ENCODE data around the gene TEDC1.

The TEDC1 gene

DNA sequence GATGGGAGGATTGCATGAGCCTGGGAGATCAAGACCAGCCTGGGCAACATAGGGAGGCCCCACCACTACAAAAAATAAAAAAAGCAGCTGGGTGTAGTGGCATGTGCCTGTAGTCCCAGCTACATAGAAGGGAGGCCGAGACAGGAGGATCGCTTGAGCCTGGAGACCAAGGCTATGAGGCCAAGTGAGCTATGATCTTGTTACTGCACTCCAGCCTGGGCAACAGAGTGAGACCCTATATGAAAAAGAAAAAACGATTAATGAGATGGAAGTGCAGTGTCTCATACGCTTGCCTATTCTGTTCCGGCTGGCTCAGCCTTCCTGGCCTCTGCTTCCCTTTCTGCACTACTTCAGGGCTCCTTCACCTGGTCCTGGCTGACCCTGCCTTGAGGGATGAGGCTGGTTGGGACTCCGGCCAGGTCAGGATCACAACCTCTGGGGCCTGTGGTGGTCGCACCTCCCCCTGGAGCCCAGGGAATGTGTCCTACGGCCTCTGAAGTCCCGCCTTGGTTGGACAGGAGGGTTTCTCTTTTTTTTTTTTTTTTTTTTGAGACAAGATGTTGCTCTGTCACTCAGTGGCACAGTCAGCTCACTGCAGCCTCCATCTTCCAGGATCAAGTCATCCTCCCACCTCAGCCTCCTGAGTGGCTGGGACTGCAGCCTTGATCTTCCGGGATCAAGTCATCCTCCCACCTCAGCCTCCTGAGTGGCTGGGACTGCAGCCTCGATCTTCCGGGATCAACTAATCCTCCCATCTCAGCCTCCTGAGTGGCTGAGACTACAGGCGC lies 10.7 kb downstream of the TEDC1 start:
- Mint-ChIP-seq H3K4me3 (no peak overlapping the region), H3K9me3 (ENCODE audit: low read depth) (no peaks in the 10 kb centered on the region), H3K36me3 (no peaks in the 10 kb centered on the region), H3K27me3 (no peaks in the 10 kb centered on the region), H3K4me1 (ENCODE audit: low read depth) (no peaks in the 10 kb centered on the region), H3K27ac (no peak overlapping the region)

GRCh38 chr14:105502446-105503295 lies 11.6 kb downstream of the TEDC1 start:
- no peaks in the 10 kb centered on the region for H3K9me3 Mint-ChIP-seq (ENCODE audit: low read depth)
- H3K36me3 Mint-ChIP-seq, result no peaks in the 10 kb centered on the region
- no peak overlapping the region for H3K27ac Mint-ChIP-seq
- no peak overlapping the region for H3K4me3 Mint-ChIP-seq
- no peaks in the 10 kb centered on the region for H3K27me3 Mint-ChIP-seq
- H3K4me1 Mint-ChIP-seq (ENCODE audit: low read depth), result no peaks in the 10 kb centered on the region

DNA sequence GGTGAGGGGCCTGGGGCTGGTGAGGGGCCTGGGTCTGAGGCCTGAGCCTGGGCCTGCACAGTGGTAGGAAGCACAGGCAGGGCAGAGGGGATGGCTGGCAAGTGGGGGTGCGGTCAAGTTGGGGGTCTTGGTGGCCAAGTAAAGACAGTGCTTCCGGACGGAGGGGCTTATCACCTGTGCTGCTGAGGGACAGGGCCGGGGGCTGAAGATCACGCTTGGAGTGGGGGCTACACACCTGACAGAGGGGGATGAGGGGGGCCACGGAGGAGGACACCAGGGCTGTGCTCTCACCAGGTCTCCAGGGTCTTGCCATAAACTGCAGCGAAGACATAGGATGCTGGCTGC lies 12.2 kb downstream of the TEDC1 start:
- H3K4me3 Mint-ChIP-seq, result no peak overlapping the region
- H3K4me1 Mint-ChIP-seq (ENCODE audit: low read depth), result no peaks in the 10 kb centered on the region
- H3K36me3 Mint-ChIP-seq, result no peaks in the 10 kb centered on the region
- H3K9me3 Mint-ChIP-seq (ENCODE audit: low read depth), result no peaks in the 10 kb centered on the region
- no peaks in the 10 kb centered on the region for H3K27me3 Mint-ChIP-seq
- H3K27ac Mint-ChIP-seq, result peak overlapping the region; percentile 11

DNA sequence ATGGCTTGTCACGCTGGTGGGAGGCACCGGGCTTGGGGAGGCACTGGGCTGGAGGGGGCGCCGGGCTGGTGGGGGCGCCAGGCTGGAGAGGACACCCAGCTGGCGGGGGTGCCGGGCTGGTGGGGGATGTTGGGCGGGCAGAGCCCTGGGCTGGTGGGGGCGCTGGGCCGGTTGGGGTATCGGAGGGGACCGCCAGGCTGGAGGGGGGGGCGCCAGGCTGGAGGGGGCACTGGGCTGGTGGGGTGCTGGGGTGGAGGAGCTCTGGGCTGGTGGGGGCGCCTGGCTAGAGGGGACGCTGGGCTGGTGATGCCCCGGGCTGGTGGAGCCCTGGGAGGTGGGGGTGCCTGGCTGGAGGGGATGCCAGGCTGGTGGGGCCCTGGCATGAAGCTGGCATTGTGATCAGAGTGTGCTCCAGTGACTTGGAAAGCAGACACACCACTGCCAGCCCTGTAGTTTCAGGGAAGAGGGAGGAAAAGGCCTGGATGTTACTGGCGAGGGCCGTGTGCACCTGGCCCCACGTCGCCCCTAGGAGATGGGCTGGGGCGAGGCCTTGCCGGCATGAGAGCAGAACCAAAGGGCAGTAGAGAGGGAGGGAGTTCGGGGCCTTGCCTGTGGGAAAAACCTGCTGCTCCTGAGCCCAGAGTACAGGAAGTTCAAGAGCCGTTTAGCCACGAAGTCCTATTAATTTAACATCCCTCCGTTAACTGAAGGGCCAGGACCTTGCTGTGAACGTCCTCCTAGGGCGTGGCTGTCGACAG lies 13.1 kb downstream of the TEDC1 start:
- no peaks in the 10 kb centered on the region for H3K9me3 Mint-ChIP-seq (ENCODE audit: low read depth)
- no peak overlapping the region for H3K27ac Mint-ChIP-seq
- H3K4me3 Mint-ChIP-seq, result no peak overlapping the region
- peaks cover 4% of the 10 kb centered on the region for H3K27me3 Mint-ChIP-seq
- no peaks in the 10 kb centered on the region for H3K36me3 Mint-ChIP-seq
- H3K4me1 Mint-ChIP-seq (ENCODE audit: low read depth), result peaks cover 2% of the 10 kb centered on the region

DNA sequence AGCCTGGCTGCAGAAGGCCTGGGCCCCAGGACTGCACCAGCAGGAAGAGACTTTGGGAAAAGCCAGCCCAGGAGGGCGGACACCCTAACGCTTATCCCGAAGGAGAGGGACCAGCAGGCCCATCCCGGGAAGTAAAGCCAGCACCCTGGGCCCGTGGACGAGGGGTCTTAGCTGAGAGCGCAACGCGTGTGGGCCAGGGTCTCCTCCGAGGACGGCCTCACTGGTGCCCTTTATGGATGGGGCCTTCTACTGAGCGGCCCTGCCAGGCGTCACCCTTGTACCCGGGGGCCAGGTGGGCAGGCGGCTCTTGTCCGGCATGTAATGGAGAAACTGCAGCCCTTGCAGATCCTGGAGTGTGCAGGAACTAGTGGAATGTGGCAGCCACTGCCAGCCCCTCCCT lies 14.1 kb downstream of the TEDC1 start:
- Mint-ChIP-seq H3K4me3 (no peak overlapping the region), H3K36me3 (no peaks in the 10 kb centered on the region), H3K27me3 (peaks cover 4% of the 10 kb centered on the region), H3K27ac (no peak overlapping the region), H3K4me1 (ENCODE audit: low read depth) (peaks cover 2% of the 10 kb centered on the region), H3K9me3 (ENCODE audit: low read depth) (no peaks in the 10 kb centered on the region)

DNA sequence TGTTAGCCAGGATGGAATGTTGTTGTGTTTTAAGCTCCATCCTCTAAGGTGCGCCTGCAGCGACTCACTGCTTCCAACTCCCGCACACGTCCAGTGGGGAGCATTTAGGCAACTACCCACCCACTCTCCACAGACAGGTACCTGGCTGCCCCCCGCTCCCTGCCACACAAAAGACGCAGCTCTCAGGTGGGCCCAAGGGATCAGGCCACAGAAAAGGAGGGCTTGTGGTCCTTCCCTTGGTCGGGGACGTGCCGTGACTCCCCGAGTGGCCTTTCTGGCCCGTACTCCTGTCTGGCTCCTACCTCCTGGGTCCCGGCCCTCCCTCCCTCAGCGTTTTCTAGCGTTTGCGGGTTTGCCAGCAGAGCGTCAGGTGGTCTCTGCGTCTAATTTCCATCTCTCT lies 16.2 kb downstream of the TEDC1 start:
- Mint-ChIP-seq H3K9me3 (ENCODE audit: low read depth) (no peaks in the 10 kb centered on the region), H3K27ac (no peak overlapping the region), H3K4me1 (ENCODE audit: low read depth) (peaks cover 2% of the 10 kb centered on the region), H3K27me3 (peaks cover 9% of the 10 kb centered on the region), H3K4me3 (no peak overlapping the region), H3K36me3 (no peaks in the 10 kb centered on the region)

DNA sequence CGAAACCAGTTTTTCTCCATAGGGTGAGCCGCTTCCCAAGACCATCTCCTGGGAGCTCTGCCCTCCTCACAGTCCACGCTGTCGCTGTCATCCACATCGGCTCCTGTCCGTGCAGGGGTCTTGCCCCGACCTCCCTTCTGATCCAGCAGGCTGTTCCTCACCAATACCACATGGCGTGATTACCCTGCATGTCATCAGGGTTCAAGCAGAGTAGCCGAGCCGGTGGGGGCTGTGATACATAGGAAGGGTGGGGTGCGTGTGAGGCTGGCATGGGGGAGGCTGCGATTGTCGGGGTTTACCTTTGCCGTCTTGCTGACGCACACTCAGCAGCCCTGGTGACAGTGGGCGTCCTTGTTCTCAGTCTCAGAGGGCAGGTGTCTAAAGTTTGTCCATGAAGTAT lies 17.0 kb downstream of the TEDC1 start:
- H3K36me3 Mint-ChIP-seq, result no peaks in the 10 kb centered on the region
- H3K4me1 Mint-ChIP-seq (ENCODE audit: low read depth), result peaks cover 2% of the 10 kb centered on the region

GRCh38 chr14:105508601-105509000 lies 17.6 kb downstream of the TEDC1 start:
- H3K9me3 Mint-ChIP-seq (ENCODE audit: low read depth), result no peaks in the 10 kb centered on the region
- no peak overlapping the region for H3K27ac Mint-ChIP-seq
- no peak overlapping the region for H3K4me3 Mint-ChIP-seq
- peaks cover 2% of the 10 kb centered on the region for H3K4me1 Mint-ChIP-seq (ENCODE audit: low read depth)
- peaks cover 17% of the 10 kb centered on the region for H3K27me3 Mint-ChIP-seq
- no peaks in the 10 kb centered on the region for H3K36me3 Mint-ChIP-seq

More for the DNA sequence above, 17.0 kb downstream of the TEDC1 start:
- H3K27me3 Mint-ChIP-seq, result peaks cover 14% of the 10 kb centered on the region
- H3K9me3 Mint-ChIP-seq (ENCODE audit: low read depth), result no peaks in the 10 kb centered on the region
- no peak overlapping the region for H3K27ac Mint-ChIP-seq
- H3K4me3 Mint-ChIP-seq, result no peak overlapping the region

GRCh38 chr14:105517096-105517495 lies 26.1 kb downstream of the TEDC1 start:
- no peaks in the 10 kb centered on the region for H3K36me3 Mint-ChIP-seq
- peaks cover 3% of the 10 kb centered on the region for H3K4me1 Mint-ChIP-seq (ENCODE audit: low read depth)
- peaks cover 36% of the 10 kb centered on the region for H3K27me3 Mint-ChIP-seq
- no peak overlapping the region for H3K27ac Mint-ChIP-seq
- H3K9me3 Mint-ChIP-seq (ENCODE audit: low read depth), result no peaks in the 10 kb centered on the region
- no peak overlapping the region for H3K4me3 Mint-ChIP-seq

GRCh38 chr14:105519946-105520698 lies 29.1 kb downstream of the TEDC1 start:
- H3K4me1 Mint-ChIP-seq (ENCODE audit: low read depth), result peaks cover 3% of the 10 kb centered on the region
- no peak overlapping the region for H3K27ac Mint-ChIP-seq
- no peaks in the 10 kb centered on the region for H3K9me3 Mint-ChIP-seq (ENCODE audit: low read depth)
- H3K36me3 Mint-ChIP-seq, result no peaks in the 10 kb centered on the region
- peaks cover 27% of the 10 kb centered on the region for H3K27me3 Mint-ChIP-seq
- no peak overlapping the region for H3K4me3 Mint-ChIP-seq

DNA sequence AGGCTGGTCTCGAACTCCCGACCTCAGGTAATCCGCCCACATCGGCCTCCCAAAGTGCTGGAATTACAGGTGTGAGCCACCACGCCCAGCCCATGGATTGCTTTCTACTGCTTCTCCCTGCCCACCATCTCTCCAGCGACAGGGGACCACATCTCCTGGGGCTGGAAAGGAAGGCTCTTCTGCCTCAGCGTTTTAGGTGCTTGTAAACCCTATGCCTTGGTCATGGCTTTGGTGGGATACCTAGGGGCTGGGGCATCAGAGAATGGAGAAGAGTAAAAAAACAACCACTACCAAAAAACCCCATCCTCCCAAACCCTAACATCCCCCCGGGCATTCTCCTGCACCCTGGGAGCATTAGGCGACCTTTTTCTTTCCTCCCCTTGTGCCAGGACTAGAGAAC lies 34.3 kb downstream of the TEDC1 start:
- Mint-ChIP-seq H3K27me3 (peaks cover 5% of the 10 kb centered on the region), H3K4me1 (ENCODE audit: low read depth) (peaks cover 6% of the 10 kb centered on the region), H3K4me3 (peak overlapping the region; percentile 53), H3K27ac (no peak overlapping the region), H3K9me3 (ENCODE audit: low read depth) (no peaks in the 10 kb centered on the region), H3K36me3 (no peaks in the 10 kb centered on the region)

DNA sequence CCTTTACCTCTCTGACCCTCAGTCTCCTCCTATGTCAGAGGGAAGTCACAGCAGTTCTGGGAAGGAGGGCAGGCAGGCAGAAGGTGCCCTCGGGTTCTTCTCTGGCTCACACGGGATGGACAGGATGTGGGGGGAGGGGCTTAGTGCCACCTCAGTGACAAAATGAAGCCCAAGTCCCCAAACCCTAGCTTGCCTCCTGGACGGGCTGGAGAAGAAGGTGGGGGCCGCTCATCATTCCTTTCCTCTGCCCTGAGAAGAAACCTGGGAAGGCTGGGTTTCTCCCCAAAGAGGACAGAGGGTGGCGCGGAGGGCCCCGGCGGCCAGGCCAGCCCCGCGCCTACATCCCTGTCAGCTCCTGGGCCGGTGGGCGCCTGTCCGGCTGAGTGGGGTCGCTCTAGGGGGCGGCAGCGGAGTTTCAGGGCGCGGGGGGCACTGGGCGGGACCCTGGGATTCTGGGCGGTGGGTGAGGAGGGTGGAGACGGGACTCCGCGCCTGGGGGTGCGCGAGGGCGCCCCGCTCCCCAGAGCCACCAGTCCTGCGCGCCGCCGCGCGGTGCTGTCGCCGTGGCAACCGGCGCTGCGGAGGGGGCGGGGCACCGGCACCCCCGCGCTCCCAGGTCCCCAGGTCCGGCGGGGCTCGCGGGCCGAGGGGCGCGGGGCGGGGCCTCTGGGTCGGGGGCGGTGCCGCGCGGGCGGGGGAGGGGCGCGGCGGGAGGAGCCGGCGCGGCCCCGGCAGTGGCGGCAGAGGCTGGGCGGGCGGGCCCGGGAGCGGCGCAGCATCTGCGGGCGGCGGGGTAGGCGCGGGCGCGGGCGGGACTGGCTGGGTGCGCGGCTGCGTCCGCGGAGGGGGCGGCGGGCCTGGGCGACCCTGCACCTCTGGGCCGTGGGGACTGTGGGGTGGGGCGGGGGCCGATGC lies 35.1 kb downstream of the TEDC1 start, which contains the start of gene TMEM121:
TMEM121 (plus strand) TSS at position 723 of the 915 bp plus-strand sequence. CDS start 2,252 bp downstream, outside the sequence.
- H3K4me1 Mint-ChIP-seq (ENCODE audit: low read depth), result peaks cover 5% of the 10 kb centered on the region
- H3K4me3 Mint-ChIP-seq, result peak within 1 kb of the TSS; percentile 80
- peaks cover 3% of the 10 kb centered on the region for H3K27me3 Mint-ChIP-seq
- H3K27ac Mint-ChIP-seq, result no peak within 1 kb of the TSS
- no peaks in the 10 kb centered on the region for H3K36me3 Mint-ChIP-seq
- H3K9me3 Mint-ChIP-seq (ENCODE audit: low read depth), result no peaks in the 10 kb centered on the region

DNA sequence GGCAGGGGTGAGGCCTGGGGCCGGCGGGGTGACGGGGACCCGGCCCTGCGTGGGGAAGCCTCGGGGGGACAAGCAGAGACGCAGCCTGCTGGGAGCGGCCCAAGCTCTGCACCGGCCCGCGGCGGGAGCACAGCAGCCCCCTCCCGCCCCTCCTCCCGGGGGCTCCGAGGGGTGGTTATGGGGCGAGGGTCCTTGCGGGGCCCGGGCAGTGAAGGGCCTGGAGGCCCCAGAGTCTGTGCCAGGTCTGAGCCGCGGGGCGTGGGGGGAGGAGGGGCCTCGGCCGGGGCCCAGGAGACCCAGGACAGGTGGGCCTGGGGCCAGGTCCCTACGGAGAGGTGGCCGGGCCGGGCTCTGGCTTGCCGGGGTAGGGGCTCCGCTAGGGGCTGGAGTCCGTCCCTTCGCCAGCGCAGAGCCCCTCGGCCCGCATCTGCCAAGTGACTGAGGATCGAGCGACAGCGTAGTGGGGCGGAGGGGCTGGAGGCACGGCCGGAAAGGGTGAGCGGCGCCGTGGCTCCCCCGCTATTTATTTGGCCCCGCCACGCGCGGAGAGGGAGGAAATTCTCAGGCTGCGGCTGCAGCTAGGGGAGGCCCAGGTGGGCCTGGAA lies 35.8 kb downstream of the TEDC1 start:
- H3K9me3 Mint-ChIP-seq (ENCODE audit: low read depth), result no peaks in the 10 kb centered on the region
- H3K4me1 Mint-ChIP-seq (ENCODE audit: low read depth), result peaks cover 5% of the 10 kb centered on the region
- peak overlapping the region; percentile 80 for H3K4me3 Mint-ChIP-seq
- no peak overlapping the region for H3K27ac Mint-ChIP-seq
- H3K36me3 Mint-ChIP-seq, result no peaks in the 10 kb centered on the region
- peaks cover 3% of the 10 kb centered on the region for H3K27me3 Mint-ChIP-seq

Measured in activated naive CD8-positive, alpha-beta T cell (primary cell).